ENCODE results near the gene SLC3A2. TPM values are rescaled to one million over a fixed set of nuclear protein-coding genes. Genes with fewer than 3 reads are reported as not detected.

The SLC3A2 gene
- total and polyA plus RNA-seq, 2 of the 13 experiments (the other 11 are each of a cell fraction or from before 2014, with no cell fraction given) = 213 to 226 TPM

DNA sequence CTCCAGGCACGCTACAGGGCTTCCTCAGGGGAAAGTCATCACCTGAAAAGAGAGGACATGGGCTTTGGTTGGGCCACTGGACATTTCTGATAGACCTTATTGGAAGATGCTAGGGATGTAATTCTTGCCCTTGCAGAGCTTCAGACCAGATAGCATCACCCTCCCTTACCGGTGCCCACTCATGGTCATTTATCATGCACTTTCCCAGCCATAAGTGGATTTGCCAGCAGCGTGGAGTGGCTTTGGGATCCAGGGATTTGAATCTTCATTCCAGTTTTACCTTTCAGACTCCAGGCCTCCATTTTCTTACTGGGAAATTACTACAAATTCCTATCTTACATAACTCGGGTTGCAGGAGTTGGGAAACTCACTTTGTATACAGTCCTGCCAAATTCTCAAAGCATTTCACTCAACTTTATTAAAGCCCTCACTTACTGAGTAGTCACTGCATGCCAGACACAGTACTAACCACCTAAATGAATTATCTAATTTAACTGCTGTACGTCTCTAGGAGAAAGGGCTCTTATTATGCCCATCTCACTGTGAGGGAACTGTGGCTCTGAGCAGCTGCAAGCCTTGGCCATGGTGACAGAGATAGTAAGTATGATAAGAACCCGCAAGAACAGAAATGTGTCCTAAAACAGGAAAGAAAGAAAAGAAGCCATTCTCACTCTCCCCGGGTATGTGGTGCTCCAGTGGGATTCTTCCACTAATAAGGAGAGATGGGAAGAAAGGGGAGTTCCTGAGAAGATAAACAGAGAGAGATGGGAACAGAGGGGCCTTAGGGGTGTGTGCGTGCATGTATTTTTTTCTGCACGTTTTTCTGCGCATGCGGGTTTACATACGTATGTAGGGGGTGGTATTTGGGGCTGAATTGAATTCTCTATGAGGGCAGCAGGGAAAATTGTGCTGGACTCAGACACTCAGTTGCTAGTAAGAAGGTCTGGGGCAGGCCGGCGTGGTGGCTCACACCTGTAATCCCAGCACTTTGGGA lies 30.7 kb downstream of the SLC3A2 start:
- Histone ChIP-seq H3K4me2 (ENCODE audit: low read depth, low read length) (no peak overlapping the region), H3K27ac (ENCODE audit: extremely low read length, insufficient read depth, low read length) (no peak overlapping the region), H3K9ac (ENCODE audit: insufficient read depth, low read depth, low read length) (no peak overlapping the region), H3K27me3 (ENCODE audit: control insufficient read depth in 1 of 2, insufficient read depth in 2 of 2, low read length in 2 of 2) (peaks cover 2 to 24% of the 10 kb centered on the region in 2 experiments; a peak in 3 of 5 replicates), H3K4me3 (replicated peaks in 1 of 3; ENCODE audit: insufficient read depth in 1 of 3, low read depth in 2 of 3, low read length in 3 of 3) (no peak overlapping the region), H3K9me3 (ENCODE audit: low read length) (no peaks in the 10 kb centered on the region), H3K4me1 (ENCODE audit: insufficient read depth, low read length) (peaks cover 14% of the 10 kb centered on the region), H3K79me2 (ENCODE audit: insufficient read depth, low read length) (no peaks in the 10 kb centered on the region), H4K20me1 (ENCODE audit: insufficient read depth, low read length) (no peaks in the 10 kb centered on the region), H2AFZ (ENCODE audit: low read length) (no peak overlapping the region), H3K36me3 (replicated peaks in 1 of 2; ENCODE audit: control insufficient read depth in 1 of 2, insufficient read depth in 2 of 2, low read length in 2 of 2) (no peaks in the 10 kb centered on the region)
- ATAC-seq (no peak), FAIRE-seq (no peak), DNase-seq (ENCODE audit: low spot score) (no peak)
- 58% methylated on average over 14 of the region's 14 CpGs for WGBS (ENCODE audit: low lambda C conversion rate)
- in situ Hi-C loops (cut with HindIII; ENCODE audit: extremely low pct_ligation_motif_present, low pct_unique_long_range_greater_than_20kb) (loop anchor here (25.0 kb wide), 1 partner anchor 301 kb away; no protein-coding TSS in a partner anchor), intact Hi-C loops (cut with micrococcal nuclease; ENCODE audit: unreplicated experiment) (no loop called here)
- ChIA-PET POLR2A (no interaction called here), CTCF (ENCODE audit: low intra/inter-chr PET ratio, low total read pairs) (interaction anchor here (7.9 kb wide), 1 partner anchor 112 kb away, joined by 132 read pairs; no protein-coding TSS in a partner anchor)
- no TSS peak for BruUV-seq (replicated peaks)
- TF ChIP-seq, protein P1, sequence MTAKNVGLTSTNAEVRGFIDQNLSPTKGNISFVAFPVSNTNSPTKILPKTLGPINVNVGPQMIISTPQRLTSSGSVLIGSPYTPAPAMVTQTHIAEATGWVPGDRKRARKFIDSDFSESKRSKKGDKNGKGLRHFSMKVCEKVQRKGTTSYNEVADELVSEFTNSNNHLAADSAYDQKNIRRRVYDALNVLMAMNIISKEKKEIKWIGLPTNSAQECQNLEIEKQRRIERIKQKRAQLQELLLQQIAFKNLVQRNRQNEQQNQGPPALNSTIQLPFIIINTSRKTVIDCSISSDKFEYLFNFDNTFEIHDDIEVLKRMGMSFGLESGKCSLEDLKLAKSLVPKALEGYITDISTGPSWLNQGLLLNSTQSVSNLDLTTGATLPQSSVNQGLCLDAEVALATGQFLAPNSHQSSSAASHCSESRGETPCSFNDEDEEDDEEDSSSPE (CRISPR knock-in tag; IDR thresholded peaks at IDR 0.05) = no peak
- TF ChIP-seq, protein P2, sequence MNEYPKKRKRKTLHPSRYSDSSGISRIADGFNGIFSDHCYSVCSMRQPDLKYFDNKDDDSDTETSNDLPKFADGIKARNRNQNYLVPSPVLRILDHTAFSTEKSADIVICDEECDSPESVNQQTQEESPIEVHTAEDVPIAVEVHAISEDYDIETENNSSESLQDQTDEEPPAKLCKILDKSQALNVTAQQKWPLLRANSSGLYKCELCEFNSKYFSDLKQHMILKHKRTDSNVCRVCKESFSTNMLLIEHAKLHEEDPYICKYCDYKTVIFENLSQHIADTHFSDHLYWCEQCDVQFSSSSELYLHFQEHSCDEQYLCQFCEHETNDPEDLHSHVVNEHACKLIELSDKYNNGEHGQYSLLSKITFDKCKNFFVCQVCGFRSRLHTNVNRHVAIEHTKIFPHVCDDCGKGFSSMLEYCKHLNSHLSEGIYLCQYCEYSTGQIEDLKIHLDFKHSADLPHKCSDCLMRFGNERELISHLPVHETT (CRISPR knock-in tag; conservative IDR thresholded peaks at IDR 0.05) = no peak
- no peak for TF ChIP-seq ZNF597 (CRISPR knock-in tag; IDR thresholded peaks at IDR 0.05)
- TF ChIP-seq HDAC2 (CRISPR knock-in tag; IDR thresholded peaks at IDR 0.05) = no peak
- no peak for TF ChIP-seq ZNF609 (CRISPR knock-in tag; IDR thresholded peaks at IDR 0.05; ENCODE audit: borderline replicate concordance)
- TF ChIP-seq, protein P3, sequence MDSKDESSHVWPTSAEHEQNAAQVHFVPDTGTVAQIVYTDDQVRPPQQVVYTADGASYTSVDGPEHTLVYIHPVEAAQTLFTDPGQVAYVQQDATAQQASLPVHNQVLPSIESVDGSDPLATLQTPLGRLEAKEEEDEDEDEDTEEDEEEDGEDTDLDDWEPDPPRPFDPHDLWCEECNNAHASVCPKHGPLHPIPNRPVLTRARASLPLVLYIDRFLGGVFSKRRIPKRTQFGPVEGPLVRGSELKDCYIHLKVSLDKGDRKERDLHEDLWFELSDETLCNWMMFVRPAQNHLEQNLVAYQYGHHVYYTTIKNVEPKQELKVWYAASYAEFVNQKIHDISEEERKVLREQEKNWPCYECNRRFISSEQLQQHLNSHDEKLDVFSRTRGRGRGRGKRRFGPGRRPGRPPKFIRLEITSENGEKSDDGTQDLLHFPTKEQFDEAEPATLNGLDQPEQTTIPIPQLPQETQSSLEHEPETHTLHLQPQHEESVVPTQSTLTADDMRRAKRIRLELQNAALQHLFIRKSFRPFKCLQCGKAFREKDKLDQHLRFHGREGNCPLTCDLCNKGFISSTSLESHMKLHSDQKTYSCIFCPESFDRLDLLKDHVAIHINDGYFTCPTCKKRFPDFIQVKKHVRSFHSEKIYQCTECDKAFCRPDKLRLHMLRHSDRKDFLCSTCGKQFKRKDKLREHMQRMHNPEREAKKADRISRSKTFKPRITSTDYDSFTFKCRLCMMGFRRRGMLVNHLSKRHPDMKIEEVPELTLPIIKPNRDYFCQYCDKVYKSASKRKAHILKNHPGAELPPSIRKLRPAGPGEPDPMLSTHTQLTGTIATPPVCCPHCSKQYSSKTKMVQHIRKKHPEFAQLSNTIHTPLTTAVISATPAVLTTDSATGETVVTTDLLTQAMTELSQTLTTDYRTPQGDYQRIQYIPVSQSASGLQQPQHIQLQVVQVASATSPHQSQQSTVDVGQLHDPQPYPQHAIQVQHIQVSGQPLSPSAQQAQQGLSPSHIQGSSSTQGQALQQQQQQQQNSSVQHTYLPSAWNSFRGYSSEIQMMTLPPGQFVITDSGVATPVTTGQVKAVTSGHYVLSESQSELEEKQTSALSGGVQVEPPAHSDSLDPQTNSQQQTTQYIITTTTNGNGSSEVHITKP (CRISPR knock-in tag; IDR thresholded peaks at IDR 0.05; ENCODE audit: low read depth) = no peak
- no peak for TF ChIP-seq HBP1 (CRISPR knock-in tag; IDR thresholded peaks at IDR 0.05; ENCODE audit: low read depth)
